Measurements from ENCODE around the gene WNT11. TPM values are rescaled to one million over a fixed set of nuclear protein-coding genes. Genes with fewer than 3 reads are reported as not detected.

WNT11 gene
- total RNA-seq, 1 donor from 2014 or later = 3.4 TPM

GRCh38 chr11:76159303-76159937 lies 46.9 kb downstream of the WNT11 start:
- no peak for ATAC-seq
- DNase-seq (ENCODE audit: low spot score) = no peak

DNA sequence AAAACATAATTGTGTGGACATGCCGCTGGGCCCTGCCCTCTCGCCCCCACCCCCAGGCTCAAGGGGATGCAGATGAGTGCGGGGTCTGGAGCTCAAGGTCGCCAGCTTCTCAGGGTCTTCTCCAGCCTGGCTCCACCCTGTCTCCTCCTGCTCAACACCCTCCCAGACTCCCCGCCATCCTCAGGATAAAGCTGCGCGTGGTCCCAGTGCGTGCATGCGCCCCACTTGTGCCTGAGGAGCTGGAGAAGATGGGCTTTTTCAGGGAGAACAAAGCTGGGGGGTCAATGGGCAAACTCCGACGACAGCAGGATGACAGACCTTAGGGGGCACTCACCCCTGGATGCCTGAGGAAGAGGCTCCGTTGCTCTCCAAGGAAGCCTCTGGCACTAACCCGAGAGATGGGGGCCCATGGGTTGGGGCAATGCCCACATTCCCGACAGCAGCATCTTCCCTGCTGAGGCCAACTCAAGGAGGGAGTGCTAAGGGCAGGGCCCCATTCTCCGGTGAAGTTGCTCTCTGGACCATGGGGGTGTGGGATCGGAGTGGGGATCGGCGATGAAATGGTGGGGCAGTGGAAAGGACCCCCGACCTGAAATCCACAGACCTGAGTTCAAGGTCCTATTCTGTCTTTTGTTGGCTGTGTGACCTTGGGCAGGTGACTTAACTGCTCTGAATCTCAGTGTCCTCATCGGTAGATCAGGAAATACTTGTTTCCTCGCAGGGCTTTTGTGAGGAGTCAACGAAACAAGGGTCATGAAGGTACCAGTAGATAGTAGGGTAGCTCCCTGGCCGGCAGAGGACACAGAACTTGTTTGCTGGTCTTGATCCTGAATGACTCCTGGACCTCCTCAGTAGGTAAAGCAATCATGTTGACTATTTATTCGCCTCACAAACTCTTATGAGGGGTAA lies 47.7 kb downstream of the WNT11 start:
- no peak for ATAC-seq

DNA sequence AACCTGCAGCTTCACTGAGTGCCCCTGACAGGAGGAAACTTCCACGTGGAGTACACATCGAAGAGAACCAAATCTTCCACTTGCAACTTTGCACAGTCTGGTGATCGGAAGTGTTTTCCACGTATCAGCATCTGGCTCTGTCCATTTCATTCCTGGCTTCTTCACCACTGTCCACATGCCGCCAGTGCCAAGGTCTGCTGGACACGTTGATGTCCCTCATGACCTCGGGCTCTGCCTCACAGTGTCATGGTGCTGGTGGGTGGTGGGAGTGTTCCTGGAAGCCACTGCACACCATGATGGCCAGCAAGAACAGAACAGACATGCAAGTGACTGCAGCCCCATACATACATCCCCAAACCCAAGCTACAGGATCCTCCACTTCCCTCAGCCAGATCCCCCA lies 48.4 kb downstream of the WNT11 start:
- no peak for ATAC-seq

More for the DNA sequence above, 47.7 kb downstream of the WNT11 start:
- no peak for DNase-seq (ENCODE audit: low spot score)

GRCh38 chr11:76156971-76157427 lies 49.3 kb downstream of the WNT11 start:
- ATAC-seq (no peak), DNase-seq (ENCODE audit: low spot score) (no peak)

More for the DNA sequence above, 48.4 kb downstream of the WNT11 start:
- no peak for DNase-seq (ENCODE audit: low spot score)

GRCh38 chr11:76155500-76156227 lies 50.6 kb downstream of the WNT11 start:
- no peak for ATAC-seq
- DNase-seq (ENCODE audit: low spot score) = no peak

DNA sequence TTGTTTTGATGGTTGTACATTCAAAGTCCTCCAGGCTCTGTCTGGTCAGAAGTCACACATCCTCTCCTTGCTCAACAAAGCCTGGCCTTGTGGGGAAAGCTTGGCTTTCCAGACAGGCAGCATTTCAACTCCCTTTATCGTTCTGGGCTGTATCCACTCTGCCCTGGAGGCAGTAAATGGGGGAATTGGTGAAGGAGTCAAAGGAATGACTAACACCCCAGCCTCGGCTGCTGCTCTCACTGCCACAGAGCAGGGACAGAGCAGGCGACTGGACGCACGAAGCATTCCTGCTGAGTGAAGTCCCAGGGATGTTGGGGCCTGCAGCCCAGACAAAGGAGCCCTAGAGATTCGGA lies 52.8 kb downstream of the WNT11 start:
- DNase-seq (ENCODE audit: low spot score) (no peak), ATAC-seq (no peak)

GRCh38 chr11:76152741-76153570 lies 53.3 kb downstream of the WNT11 start:
- DNase-seq (ENCODE audit: low spot score) (no peak), ATAC-seq (no peak)

DNA sequence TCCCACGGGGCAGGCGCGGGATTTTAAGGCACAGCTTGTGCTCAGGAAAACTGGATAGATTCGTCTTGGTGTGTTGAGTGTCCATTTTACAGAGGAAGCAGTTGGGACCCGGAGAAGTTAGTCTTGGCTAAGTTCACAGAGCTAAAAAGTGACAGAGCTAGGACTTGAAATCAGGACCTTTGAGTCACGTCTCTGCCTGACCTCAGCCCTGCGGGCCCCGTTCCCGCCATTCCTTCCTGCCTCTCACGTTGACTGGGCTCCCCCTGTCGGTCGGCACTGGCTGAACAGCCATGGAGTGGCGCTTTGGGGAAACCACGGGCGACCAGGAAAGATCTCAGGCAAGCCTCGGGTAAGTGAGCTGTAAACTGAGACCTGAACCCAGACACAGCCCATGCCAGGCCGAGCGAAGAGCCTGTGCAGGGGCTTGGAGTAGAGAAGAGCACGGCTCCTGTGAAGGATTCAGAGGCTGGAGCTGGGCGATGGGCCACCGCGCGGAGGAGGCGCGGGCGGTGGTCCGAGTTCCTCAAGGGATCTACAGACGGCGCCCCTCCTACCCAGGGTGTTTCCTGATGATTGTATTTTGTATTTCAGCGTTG lies 54.1 kb downstream of the WNT11 start:
- peak; percentile 97 for ATAC-seq
- DNase-seq (ENCODE audit: low spot score) = peak; percentile 87

DNA sequence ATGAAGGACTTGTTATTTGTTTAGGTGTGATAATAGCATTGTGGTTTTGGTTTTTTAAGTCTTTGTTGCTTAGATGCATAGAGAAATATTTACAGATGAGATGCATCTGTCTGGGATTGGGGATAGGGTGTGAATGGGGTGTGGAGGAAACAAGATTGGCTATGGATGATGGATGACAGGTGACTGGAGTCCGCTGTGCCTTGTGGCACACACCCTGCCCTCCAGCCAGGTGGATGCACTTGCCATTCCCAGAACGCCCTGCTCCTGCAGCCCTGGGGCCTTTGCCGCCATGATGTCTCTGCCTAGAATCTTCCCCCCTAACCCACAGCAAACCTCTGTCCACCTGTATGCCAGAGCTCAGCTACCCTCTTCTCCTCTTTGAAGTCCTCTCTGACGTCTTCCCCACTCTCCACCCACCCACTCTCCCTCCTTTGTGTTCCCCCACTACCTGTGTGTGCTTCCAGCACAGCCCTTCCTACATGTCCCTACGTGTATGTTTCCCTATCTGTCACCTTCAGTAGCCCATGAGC lies 54.7 kb downstream of the WNT11 start:
- no peak for DNase-seq (ENCODE audit: low spot score)
- no peak for ATAC-seq

- no peak for DNase-seq (ENCODE audit: low spot score)
- no peak for ATAC-seq
Measured at GRCh38 chr11:76150141-76150540, 56.2 kb downstream of the WNT11 start.

DNA sequence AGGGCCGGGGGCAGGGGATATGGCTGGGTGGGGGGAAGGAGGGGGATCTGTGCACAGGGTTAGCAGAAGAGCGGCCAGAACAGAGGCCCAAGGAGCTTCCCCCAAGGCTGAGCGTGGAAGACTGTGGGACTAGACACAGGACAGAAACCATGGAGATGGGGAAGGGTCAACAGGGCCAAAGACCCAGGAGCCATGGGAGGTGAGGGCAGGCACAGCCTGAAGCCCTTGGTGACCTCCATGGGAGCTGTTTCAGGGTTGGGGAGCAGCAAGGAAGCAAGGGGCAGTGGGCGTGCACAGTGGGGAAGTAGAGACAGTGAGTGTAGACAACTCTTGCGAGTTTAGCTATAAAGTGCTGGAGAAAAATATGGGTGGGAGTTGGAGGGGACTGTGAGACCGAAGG lies 56.6 kb downstream of the WNT11 start:
- DNase-seq (ENCODE audit: low spot score) (no peak), ATAC-seq (no peak)

DNA sequence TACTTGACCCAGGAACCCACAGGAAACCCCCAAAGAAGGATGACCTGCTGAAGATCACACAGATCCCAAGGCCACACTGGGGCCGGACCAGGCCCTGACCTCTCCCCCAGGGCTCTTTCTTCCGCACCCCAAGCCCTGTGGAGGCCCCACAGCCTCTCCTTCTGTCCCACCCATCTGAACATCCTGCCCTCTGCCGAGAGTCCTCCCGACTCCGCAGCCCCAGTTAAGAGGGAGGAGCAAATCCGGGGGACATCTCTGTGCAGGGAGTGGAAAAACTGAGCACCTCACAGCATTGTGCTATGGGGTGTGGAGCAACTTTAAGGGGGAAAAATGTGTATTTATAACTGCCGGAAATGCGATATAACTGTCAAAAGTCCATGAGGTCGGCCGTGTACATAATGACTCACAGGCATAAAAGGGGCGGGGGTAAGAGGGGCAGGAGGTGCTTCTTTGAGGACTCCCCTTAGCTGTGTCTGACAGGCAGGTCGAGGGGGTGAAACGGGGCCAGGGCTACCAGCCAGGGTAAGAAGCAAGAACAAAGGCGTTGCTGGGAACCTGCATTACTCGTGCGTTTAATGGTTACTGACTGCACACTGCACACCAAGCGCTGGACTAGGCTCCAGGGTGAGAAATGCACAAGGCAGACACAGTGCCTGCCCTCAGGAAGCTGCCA lies 57.2 kb downstream of the WNT11 start:
- DNase-seq (ENCODE audit: low spot score) = no peak
- no peak for ATAC-seq

DNA sequence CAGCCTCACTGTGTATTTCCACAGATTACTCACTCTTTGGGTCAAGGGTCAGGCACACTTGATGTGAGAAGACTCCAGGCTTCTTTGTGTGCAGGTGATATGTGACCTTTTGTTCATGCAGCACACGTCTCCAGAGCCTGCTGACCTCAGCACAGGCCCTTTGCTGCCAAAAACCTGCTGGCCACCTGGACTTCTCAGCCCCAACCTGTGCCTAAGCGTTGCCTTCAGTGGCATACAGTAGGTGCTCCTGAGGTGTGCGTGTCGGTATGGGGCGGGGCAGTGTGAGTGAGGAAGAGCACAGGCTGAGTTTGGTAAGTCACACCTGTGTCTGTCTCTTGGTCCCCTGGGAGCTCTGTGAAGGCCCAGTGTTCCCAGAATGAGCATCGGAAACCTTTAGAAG lies 58.1 kb downstream of the WNT11 start:
- ATAC-seq (peak; percentile 8), DNase-seq (ENCODE audit: low spot score) (no peak)

DNA sequence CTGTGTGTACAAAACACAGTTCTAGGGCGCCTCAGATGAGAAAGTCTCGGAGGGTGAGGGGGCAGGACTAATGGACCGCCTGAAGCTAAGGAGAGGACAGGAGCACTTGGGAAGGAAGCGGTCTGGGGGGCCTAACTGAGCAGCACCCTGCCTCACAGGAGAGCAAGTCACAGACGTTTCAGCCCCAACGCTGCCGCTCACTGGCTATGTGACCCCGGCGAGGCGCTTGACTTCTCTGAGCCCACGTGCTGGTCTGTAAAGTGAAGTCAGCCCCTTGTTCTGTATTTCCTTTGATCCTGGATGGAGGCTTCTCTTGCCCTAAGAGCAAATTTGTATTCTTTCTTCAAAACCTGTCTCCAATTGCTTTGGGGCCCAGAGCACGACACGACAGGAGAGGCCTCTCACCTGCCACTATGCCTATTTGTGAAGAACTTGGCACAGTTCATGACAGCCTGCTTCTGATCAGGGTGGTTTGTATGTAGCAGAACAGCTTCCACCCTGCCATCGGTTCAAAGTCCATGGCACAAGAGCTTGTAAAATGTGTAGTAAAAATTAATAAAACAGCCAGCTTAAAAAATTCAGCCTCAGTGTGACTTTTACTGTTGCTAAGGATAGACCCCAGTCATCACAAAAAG lies 59.1 kb downstream of the WNT11 start:
- ATAC-seq = peak; percentile 34
- no peak for DNase-seq (ENCODE audit: low spot score)

DNA sequence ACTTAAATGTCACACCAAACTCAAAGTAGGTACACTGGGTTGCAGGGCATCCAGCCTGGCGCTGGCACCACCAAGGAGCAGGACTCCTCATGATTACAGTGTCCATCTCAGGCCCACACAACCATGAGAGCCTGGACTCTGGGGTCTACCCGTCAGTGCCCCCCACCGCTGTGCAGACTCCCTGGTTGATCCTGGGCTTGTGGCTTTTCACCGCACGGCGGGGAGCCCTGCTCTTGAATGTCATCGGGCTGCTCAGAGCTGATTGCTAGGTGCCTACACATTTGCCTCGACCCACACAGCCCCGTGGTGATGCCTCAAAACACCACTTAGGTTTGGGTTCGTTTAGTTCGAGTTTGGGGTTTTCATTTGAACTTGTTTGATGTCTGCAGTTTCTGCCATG lies 63.0 kb downstream of the WNT11 start:
- no peak for DNase-seq (ENCODE audit: low spot score)
- no peak for ATAC-seq

DNA sequence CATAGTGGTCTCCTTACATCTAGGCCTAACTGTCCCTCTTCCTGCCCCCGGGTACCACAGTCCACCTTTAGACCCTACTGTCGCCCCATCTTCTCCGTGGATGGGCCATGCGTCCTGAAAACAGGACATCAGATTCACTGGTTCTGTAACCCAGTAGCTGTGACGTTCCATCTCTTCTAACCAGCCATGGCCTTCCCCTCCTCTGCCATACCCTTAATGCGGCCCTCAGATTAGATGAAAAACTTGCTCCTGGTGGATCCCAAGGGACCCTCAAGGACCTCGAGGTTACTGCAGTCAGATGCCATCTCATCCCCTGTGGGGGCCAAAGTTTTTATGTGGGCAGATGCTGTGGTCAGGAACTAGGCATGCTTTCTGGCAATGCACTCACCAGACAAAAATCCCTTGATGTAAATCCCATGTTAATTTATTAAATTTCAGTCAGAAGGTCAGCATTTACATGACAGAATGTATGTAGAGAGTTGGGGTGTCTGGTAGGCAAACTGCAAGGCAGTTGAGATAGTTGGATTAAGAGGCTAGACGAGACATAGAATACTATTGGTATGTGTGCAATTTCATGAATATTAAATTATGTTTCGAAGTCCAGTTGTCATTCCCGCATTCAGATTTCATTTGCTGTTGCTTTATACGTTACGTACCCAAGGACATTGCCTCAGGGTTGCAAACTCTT lies 64.3 kb downstream of the WNT11 start:
- ATAC-seq = no peak
- no peak for DNase-seq (ENCODE audit: low spot score)

DNA sequence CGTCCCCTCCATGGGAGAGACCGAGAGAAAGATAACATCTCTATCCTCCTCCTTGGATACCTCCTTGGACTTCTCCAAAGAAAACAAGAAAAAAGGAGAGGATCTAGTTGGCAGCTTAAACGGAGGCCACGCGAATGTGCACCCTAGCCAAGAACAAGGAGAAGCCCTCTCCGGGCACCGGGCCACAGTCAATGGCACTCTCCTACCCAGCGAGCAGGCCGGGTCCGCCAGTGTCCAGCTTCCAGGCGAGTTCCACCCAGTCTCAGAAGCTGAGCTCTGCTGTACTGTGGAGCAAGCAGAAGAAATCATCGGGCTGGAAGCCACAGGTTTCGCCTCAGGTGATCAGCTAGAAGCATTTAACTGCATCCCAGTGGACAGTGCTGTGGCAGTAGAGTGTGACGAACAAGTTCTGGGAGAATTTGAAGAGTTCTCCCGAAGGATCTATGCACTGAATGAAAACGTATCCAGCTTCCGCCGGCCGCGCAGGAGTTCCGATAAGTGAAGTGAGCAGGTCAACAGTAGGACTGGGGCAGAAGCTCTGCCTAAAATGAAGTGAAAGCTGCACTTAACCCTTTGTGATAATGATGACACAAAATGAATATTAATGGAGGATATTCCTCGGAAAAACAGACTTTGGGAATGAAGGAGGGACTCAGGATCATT lies 65.3 kb downstream of the WNT11 start:
- DNase-seq (ENCODE audit: low spot score) (no peak), ATAC-seq (no peak)

GRCh38 chr11:76139314-76139713 lies 67.0 kb downstream of the WNT11 start:
- ATAC-seq (peak; percentile 36), DNase-seq (ENCODE audit: low spot score) (no peak)

Data from left lobe of liver (tissue), 2 donors.